ENCODE measurements around the gene TTR.

The TTR gene

DNA sequence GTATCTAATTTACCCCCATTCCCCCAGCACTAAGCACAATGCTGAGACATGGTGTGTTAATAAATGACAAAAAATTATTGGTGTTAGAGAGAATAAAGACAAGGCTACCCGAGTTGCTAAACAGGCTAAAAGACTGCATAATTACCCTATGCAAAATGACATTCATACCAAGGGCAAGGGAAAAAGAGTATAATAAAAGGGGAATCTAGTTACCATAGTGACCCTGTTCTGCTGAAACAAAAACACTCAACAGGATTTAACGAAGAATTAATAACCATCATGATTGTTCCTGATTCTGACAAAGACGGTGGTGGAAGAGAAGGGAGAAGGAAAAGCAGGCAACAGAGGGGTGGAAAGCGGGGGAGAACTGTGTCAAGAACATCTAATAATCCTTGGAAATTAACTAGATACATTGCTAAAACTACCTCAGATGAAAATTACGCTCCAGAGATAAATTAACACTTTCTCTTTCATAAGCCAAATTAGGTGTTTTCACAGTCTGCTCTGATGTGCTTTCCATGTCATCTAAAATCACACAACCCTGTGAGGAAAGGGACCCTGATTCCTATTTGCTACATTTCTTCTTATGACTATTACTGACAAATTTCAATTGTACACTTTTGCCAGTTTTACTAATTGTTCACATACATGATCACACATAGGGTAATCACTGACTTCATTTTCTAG lies 25.5 kb downstream of the TTR start:
- DNase-seq: no peak

DNA sequence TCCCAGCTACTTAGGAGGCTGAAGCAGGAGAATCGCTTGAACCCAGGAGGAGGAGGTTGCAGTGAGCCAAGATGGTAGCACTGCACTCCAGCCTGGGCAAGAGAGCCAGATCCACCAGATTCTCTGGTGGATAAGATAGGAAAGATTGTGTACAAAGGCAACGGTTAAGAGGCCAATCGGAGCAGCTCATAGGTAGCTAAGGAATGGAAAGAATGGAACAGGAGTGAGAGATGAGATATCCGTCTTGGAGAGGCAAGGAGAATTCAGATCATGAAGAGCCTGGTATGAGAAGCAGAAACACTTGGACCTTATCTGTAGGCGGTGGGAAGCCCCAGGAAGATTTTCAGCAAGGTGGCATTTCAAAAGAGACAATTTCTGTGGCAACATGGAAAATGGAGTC lies 27.1 kb downstream of the TTR start:
- no peak for DNase-seq

DNA sequence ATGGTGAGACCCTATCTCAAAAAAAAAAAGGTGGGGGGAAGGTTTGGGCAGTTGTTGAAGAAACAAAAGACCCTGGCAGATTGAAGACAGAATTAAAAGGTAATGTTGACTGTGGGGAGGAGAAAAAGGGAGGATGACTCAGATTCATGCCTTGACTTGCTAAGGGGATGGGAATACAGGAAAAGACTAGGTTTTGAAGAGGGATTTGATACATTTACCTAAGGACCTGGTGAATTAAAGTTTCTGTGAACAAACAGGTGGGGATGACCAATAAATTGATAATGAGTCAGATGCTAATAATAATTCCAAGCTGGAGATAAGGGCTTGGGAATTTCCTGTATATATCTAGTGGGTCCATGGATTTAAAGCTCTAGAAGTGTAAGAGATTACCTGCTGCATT lies 27.6 kb downstream of the TTR start:
- DNase-seq: no peak

DNA sequence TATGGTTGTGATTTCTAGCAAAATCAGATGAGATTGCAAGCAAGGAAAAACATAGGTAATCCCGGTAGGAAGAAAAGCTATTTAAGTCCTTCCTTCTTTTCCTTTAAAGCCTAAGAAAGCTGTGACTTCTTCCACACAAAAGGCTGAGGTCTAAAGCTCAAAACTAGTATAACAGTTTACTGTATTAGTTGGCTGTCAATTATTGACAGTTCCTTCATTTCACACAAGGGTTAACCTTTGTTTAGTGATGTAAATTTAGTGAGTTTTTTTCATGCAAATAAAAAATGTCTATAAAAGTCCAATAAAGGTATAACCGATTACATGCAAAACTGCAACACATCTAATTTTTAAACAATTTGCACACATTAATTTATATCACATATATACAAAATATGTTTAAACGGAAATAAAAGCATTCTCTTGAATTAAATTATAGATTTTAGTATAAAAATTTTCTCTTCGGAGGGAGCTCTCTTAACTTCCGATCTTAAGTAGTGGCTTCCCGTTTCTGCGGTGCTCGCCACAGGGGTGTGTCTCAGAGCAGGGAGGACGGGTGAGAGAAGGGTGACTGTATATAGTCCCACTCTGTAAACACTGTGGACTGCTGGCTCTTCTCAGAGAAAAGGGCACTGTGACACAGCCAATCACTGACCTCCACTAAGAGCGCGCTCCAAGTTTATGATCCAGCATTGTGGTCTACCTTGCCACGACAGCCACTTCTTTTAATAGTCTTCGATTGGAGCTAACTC lies 33.4 kb downstream of the TTR start:
- no peak for DNase-seq

DNA sequence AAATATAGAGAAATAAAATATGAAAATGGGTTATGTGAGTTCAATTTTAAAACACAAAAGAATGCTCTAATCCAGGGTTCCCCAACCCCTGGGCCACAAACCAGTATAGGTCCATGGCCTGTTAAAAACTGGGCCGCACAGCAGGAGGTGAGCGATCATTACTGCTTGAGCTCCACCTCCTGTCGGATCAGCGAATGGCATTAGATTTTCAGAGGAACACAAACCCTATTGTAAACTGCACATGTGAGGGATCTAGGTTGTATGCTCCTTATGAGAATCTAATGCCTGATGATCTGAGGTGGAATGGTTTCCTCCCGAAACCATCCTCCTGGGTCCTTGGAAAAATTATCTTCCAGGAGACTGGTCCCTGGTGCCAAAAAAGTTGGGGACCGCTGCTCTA lies 34.7 kb downstream of the TTR start:
- DNase-seq: no peak

DNA sequence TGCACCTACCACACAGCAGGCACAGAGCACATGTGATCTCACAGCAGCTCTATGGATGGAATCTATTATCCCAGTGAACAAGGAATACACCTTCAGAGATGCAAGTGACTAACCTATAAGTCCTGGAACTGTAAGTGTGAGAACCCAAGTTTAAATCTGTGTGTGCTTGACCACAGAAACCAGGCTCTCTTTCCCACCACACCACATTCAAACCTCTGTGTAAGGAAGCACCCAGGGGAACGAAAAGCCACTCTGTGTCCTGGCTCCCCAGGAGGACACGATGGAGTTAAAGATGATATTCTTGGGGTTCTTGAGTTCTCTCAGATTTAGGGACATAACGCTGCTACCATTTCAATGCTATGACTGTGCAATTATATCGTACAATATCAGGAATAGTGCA lies 38.9 kb downstream of the TTR start:
- no peak for DNase-seq

DNA sequence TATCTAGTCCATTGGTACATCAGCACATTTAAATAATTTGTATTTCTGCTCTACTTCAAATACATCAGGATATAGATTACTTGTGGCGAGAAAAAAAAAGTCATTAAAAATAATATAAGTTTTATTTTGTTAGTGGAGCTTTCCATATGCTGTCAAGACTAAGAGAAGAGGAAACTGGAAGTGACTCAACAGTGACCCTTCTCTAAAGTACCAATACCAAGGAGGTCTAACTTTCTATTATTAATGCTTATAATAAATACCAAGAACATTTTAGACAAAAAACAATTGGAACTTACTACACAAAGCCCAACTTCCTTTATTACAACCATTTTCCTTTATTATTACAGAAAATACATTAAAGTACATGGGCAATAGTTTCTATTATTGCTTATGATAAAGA lies 39.8 kb downstream of the TTR start:
- no peak for DNase-seq

DNA sequence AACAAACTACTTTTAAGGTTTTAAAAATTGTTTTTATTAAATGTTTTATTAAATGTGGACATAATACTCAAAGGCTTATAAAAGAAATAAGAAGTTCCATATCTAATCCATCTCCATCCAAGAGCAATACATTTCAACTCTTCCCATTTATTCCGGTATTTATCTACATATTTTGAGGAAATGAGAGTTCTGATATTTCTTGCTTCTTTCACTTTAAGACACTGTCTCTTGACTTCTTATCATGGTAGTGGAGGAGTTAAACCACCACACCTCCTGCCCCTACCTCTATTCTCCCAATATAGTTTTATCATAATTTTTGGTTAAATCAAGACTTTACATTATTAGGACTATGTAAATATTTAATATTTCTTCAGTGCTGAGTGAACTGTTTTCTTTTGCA lies 40.7 kb downstream of the TTR start:
- DNase-seq: no peak

DNA sequence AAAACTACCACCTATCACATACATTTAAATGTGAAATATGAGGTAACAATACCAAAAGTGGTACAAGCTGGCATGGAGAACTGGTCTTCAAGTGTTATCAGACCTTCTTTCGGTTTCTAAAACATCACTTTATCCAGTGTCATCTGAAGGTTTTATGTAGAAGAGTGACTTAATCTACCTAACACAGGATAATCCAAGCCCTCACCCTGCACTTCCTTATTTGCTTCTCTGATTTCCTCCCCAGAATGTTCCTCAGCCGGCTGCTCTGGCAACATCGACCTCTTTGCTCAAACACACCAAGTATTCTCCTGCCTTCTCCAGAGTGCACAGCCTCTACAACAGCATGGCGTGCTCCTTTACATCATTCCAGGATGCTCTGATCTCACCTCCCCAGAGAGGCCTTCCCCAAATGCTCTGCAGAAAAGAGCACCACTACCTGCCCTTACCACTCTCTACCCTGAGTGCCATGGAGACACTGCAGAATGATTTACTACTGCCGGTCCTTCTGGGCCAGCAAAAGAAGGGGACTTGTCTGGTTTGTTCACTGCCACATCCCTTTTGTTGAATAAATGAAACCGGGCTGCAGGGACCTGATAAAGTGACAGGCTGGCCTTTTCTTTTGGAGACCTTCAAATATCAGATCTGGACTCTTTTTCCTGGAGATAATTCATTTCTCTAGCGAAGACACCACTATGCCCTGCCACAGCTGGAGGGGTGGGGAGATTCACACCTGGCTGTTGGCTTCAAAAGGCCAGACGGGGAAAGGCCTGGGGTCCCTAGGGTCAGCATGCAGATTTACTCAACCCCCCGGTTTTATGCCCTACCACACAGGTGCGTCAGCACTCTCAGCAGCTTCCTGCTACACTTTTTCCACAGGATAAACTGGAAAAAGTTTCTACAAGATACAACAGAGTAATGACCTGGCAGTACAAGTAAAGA lies 42.0 kb downstream of the TTR start:
- DNase-seq: no peak

DNA sequence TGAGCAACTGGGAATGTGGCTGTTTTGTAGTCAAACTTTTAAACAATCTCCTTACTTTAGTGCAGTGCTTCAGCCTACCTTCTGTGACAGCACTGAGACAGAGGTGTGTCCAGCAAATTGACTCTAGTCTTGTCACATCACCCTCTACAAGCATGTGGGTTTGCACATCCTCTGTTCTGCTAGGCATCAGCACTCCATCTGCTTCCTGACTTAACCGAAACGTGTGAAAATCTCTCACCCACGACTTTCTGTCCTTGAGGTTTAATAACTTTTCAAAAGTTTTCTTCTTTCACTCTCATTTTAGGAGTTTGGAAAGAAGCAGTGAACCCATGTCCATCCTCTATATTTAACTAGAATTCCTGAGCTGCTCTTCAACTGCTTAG lies 42.6 kb downstream of the TTR start:
- DNase-seq: peak in 1 of 2 donors; percentile 33

DNA sequence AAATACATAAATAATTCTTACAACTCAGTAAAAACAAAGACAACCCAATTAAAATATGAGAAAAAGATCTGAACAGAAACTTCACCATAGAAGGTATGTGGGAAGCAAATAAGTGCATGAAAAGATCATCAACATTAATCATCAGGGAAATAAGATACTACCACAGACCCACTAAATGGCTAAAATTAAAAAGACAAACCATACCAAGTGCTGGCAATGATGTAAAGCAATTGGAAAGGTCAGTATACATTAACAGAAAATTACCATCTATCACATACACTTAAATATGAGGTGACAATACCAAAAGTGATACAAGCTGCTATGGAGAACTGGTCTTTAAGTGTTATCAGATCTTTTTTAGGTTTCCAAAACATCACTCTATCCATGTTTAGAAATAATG lies 44.7 kb downstream of the TTR start:
- DNase-seq: no peak

DNA sequence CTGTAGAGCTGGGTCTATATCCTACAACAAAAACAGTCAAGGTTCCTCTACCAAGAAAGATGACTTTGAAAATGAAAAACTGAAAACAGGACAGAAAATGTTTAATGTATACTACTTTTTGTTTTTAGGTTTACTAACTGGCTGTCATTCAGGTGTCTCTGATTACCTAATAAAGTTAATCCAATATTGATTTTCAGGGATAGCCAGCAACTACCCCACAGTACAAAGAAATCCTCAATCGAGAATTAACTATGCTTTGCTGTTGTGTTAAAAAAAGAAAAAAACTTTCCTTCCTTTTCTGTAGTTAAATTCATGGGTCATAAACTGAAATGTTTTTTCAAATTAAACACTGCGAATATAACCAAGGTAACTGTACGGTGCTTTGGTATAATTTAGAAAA lies 45.8 kb downstream of the TTR start:
- DNase-seq: no peak

DNA sequence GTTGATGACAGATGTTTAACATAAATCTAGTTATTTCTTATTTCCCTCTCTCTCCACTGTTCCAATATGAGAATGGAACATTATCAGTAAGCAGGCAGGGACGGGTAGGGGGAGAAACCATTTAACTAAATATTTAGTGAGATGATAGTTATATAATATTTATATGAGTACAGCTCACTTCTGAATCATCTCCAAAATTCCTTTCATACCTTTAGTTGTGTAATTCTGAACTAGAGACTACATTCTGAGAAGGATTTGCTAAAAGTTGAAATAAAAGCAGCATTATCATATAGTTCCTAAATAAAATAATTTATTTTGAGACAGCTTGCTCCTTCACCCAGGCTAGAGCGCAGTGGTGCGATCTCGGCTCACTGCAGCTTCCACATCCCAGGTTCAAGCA lies 51.3 kb downstream of the TTR start:
- DNase-seq: no peak

DNA sequence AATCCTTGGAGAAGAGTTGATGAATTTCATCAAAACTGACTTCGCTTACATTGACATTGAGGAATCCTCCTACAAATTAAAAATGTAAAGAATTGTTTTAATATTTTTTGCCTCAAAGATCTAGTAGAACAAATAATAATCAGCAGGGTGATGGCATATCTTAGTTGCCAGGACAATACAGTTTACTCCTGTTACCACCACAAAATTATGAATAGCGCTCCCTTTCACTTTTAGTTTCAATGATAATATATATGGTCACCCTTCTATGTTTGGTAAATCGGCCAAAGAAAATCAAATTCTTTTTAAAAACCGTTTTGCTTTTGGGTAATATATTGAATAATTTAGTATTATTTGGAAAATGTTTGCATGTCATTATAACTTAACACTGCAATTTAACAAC lies 53.7 kb downstream of the TTR start:
- DNase-seq: no peak

DNA sequence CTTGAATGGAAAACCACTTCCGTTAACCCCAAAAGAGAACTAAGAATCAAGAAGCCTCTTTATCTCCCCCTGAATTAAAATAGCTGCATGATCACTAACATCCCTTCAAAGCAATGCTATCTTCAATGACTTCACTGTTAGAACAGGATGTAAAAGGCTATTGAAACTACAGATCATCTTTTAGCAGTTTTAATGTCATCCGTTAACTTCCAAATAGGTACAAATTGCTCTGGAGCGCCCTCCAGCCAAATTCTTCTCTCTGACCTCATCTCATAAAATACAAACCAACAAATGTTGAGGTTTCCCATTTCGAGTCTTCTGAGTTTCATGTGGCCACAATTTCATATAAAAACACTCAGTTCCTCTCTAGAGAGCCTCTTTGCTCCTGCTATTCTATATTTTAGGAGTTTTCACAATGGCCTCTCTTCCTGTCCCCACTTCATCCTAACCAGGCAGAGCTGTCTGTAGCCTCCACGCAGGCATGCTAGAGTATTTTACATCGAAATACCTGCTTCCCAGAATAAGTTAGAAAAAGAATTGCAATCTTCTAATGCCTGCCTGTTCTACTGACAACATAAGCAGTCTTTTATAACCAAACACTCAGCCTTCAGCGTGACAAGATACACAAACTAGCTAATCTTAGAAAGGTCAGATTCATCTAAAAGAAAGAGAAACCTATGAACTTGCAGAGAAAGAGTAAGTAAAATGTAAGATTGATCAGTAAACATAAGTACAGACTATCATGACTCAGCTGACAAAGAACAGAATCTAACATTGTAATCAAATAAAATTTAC lies 54.9 kb downstream of the TTR start:
- no peak for DNase-seq

DNA sequence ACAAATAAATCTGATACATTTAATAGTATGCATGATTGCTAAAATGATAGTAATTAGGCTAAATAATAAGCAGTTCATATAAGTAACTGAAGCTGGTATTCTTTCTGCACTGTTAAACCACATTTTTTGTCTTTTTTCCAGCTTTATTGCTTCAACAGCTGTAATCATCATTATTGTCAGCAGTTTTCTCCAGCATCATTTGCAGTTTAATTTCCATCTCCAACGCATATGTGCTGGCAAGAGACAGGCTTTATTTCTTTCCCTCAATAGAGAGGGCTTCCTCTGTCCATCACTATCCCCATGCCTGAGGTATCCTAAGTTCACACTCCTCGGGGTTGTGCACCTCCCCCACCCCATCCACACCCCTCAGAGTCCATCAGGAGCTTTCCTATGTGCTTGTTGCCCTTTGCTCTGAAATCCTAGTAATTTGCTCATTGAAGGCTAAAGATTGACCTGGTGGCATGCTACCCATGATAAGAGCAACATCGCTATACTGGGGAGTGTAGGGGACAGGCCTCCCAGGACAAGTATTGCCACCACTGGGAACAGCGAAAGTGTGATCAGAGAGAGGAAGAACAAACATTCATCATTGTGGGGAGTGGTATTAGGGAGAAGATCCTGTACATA lies 55.6 kb downstream of the TTR start:
- no peak for DNase-seq
